ENCODE data around the gene IL36G.

The IL36G gene

GRCh38 chr2:112973156-112973555 lies 4.7 kb upstream of the IL36G start:
- no peak for DNase-seq

DNA sequence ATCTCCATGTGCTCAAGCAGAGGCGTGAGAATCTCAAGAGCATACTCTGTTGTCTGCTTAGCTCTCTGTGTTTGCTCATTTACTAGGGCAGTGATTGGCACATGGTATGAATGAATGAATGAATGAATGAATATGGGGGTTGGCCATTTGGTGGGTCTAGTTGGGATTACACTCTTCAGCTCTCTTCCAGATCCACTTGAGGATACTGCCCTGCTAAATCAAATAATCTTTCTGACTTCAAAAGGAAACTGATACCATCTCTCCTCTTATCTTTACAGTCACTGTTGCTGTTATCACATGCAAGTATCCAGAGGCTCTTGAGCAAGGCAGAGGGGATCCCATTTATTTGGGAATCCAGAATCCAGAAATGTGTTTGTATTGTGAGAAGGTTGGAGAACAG lies 1.9 kb downstream of the IL36G start:
- DNase-seq: no peak

- DNase-seq: no peak
Observed at GRCh38 chr2:112980537-112980936, 2.7 kb downstream of the IL36G start.

DNA sequence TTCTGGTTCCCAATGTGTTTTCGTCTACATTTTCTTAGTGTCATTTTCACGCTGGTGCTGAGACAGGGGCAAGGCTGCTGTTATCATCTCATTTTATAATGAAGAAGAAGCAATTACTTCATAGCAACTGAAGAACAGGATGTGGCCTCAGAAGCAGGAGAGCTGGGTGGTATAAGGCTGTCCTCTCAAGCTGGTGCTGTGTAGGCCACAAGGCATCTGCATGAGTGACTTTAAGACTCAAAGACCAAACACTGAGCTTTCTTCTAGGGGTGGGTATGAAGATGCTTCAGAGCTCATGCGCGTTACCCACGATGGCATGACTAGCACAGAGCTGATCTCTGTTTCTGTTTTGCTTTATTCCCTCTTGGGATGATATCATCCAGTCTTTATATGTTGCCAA lies 7.3 kb downstream of the IL36G start:
- DNase-seq: no peak

DNA sequence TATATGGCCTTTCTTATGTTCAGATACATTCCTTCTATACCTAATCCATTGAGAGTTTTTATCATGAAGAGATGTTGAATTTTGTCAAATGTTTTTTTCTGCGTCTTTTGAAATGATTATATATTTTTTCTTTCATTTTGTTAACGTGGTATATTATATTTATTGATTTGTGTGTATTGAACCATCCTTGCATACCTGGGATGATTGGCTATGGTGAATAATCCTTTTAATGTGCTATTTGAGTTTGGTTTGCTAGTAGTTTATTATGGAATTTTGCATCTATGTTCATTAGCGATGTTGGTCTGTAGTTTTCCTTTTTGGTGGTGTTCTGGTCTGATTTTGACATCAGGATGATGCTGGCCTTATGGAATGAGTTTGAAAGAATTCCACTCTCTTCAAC lies 11.8 kb downstream of the IL36G start:
- no peak for DNase-seq

GRCh38 chr2:112993831-112994230 lies 16.0 kb downstream of the IL36G start:
- DNase-seq: no peak

DNA sequence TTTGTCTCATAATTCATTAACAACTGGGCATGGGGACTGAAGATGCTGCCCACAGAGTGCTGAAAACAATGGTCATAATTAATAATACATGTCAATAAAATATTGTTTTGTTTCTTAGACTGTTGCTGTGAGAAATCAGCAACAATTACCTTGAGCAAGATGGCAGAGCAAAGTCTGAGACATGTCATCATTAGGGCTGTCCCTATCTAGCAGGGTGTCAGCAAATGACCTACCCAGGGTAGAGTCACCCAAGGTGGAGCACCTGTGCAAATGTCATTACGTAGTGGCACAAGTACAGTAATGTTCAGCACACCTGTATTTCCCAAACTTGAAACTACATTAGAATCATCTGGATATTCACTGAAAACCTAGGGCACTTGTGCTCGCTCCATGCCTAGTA lies 16.8 kb downstream of the IL36G start:
- no peak for DNase-seq

GRCh38 chr2:112995346-112995920 lies 17.6 kb downstream of the IL36G start:
- no peak for DNase-seq

DNA sequence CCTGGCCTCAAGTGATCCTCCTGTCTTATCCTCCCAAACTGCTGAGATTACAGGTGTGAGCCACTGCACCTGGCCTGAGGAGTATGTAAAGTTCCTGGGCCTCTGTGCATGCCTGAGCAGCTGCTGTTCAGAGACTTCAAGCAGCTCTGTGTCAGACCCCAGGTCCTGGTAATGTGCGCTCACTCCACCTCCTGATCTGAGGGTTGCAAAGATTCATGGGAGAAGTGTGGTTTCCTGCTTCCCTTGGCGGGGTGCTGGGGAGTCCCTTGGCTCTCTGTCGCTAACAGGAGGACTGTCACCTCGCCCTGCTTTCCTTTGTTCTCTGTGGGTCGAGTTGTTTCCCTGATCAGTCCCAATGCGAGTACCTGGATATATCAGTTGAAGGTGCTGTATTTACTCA lies 18.8 kb downstream of the IL36G start:
- peak; percentile 25 for DNase-seq

DNA sequence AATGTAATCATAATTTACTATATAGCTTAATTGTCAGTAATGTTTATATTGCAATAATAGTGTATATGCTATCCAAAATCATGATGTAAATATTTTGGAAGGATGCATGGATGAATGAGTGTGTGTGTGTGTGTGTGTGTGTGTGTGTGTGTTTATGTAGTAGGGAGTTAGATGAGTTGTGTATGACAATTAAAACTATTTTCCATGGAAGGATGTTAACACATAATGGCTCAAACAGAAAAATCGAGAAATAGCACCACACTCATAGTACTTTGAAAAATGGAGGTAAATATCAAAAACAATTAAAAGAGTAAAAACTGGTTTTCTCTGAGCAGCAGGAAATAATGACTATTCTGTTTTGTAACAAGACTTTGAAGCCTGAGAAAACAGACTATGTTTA lies 19.3 kb downstream of the IL36G start:
- DNase-seq: no peak

- DNase-seq: no peak
Observed at GRCh38 chr2:113000436-113000835, 22.6 kb downstream of the IL36G start.

DNA sequence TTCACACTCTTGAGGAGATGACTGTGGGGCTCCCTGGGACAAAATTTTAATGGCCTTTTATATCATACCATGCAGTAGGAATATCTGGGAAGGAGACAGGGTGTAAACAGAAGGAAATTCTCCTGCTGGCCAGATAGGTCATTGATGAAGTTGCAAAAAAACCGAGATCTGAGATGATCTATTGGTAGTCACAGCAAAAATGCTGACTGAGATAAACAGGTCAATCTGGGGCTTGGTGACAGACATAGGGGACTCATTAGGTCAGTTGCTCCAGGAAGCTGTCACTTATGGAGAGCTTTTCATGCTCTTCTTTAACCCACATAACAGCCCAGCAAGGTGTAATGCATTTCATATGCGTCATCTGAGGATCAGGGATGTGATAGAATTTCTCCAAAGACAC lies 24.9 kb downstream of the IL36G start:
- no peak for DNase-seq

DNA sequence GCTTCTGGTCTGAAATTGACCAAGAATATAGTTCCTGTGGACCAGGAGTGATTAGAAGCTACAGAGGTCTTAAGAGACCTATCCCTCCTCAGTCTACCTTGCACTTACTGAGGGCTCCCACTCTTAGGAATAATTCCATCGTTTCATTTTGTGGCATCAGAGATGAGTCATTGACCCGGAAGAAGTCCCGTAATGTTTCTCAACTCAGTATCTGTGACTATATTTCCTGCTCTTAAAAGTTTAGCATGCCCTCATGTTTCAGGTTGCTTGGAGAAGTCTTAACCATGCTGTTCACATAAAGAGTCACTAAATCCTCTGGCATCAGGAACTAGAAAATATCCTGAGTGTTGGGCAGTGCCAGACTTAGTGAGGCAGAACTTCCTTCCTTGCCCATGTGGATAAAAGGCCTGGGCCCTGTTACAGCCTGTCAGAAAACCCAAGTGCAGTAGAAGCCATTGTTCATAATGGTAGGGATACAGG lies 27.3 kb downstream of the IL36G start, which contains the start of gene IL36A:
Gene IL36A, plus strand, starts transcription at position 430 of the 480 bp plus-strand sequence. CDS start 413 bp downstream, outside the sequence.
- DNase-seq: no peak

- no peak for DNase-seq
Observed at GRCh38 chr2:113007250-113007649, 29.4 kb downstream of the IL36G start.

GRCh38 chr2:113009622-113010021 lies 31.8 kb downstream of the IL36G start:
- DNase-seq: no peak

- no peak for DNase-seq
Observed at GRCh38 chr2:113010088-113010487, 32.3 kb downstream of the IL36G start.

DNA sequence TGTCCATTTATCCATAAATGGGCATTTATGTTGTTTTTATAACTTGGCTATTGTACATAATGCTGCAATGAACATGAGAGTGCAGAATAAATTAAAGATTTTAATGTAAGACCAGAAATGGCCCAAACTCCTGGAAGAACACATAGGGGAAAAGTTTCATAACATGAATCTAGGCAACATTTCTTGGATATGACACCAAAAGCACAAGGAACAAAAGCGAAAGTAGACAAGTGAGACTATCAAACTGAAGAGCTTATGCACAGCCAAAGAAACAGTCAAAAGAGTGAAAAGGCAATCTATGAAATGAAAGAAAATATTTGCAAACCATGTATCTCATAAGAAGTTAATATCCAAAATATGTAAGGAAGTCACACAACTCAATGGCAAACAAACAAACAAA lies 33.3 kb downstream of the IL36G start:
- DNase-seq: no peak

DNA sequence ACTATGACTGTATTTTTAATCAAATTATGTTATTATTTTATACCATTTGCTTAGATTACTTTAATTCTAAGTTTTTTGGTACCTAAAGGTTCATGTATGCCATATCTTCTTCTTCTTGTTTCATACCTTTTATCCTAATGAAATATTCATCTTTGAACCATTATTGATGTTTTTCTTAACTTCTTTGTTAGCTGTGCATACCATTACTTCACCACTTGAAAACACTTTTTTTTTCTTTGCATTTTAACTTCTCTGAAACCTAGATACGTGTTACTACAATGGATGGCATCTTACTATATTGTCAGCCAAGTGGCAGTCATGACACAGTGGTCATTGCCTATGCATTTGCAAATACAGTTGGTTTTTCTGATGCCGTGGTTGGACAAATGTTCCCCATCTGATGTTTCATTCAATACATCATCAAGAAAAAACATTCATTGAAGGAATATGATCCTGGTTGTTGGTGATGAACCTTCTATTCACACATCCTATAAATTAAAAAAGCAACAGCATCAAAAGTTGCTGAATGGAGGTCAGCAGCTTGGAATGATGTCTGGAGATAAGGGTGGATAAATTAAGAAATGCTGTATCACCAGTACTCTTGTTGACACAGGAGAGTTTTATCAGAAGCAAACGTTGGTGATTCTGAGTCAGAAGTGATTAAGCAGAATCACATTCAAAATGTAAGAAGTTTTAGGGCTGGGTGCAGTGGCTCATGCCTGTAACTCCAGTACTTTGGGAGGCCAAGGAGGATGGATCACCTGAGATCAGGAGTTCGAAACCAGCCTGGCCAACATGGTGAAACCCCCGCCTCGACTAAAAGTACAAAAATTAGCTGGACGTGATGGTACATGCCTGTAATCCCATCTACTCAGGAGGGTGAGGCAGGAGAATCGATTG lies 34.9 kb downstream of the IL36G start:
- no peak for DNase-seq

GRCh38 chr2:113013336-113013661 lies 35.5 kb downstream of the IL36G start:
- no peak for DNase-seq

- DNase-seq: no peak
Observed at GRCh38 chr2:113014067-113014466, 36.3 kb downstream of the IL36G start.

GRCh38 chr2:113015042-113015441 lies 37.2 kb downstream of the IL36G start:
- no peak for DNase-seq

DNA sequence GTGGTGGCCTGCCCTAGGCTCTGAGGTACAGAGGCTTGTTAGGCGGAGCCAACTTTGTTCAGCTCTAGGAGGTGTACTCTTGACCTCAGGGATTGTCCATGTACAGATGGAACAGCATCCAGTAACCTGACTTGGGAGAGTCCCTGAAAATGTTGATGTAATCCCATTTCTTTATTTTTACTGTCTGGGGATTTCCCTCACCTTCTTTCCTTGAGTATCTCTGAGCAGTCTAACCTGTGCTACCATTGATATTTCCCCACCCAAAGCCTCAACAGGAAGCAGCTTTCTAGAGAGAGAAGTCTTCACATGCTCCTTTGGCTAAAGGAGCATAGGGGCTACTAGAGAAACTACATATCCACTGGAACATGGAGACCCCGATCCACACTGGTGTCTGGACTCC lies 37.8 kb downstream of the IL36G start:
- DNase-seq: no peak

DNA sequence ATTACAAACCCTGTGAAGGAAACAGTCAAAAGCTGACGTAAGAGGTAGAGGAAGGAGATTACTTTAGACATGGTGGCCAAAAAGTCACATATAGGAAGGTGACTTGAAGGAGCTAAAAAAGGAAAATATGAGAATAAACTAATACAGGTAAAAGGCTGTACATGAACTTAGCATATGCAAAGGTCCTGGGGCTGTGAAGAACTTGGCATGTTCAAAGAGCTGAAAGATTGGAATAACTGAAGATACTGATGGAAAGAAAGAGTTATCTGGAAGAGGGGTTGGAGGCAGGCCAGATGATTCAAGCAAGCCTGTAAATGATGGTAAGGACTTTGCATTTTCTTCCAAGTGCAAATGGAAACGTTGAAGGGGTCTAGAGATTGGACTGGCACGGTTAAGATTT lies 40.7 kb downstream of the IL36G start:
- DNase-seq: no peak

- DNase-seq: no peak
Observed at GRCh38 chr2:113021312-113021711, 43.5 kb downstream of the IL36G start.

- DNase-seq: no peak
Observed at GRCh38 chr2:113024764-113025163, 47.0 kb downstream of the IL36G start.
